HepG2 (cell line): ENCODE data around the gene AP2A2.

Experiments used
- CTCF ChIP-seq: sonication (generic); formaldehyde crosslinking; IDR thresholded peaks from 2 replicates; pipeline ENCODE4 v1.5.0; 2020; ENCODE audit warnings: mild to moderate bottlenecking, missing genetic modification reagents, moderate library complexity
- EZH2 ChIP-seq: conservative IDR thresholded peaks from 2 replicates; pipeline ENCODE4 v1.6.1; 2012; ENCODE audit warnings: mild to moderate bottlenecking, low read depth, low read length, moderate library complexity
- KDM1A ChIP-seq: IDR thresholded peaks from 2 replicates; pipeline ENCODE4 v1.6.1; 2016; ENCODE audit warnings: missing compliant biosample characterization
- POLR2A ChIP-seq, 2 experiments: IDR thresholded peaks; 2 replicates each; pipeline ENCODE4 v1.6.1; 2011; ENCODE audit warnings: low read depth in 2 of 2, low read length in 2 of 2, mild to moderate bottlenecking in 1 of 2, moderate library complexity in 1 of 2; ENCODE audit not compliant: insufficient read depth in 1 of 2
- TP53 ChIP-seq: sonication (generic); formaldehyde crosslinking; conservative IDR thresholded peaks from 2 replicates; pipeline ENCODE4 v1.4.0; 2020; ENCODE audit warnings: missing genetic modification reagents
- ZBTB40 ChIP-seq, 2 experiments: fragments of 450-650 bp in 1 of 2; sonication (generic) in 1 of 2; formaldehyde crosslinking in 1 of 2; IDR thresholded peaks; 2 replicates each; pipeline versions ENCODE4 v1.6.1 to v1.8.0; 2016 to 2022; ENCODE audit warnings: antibody characterized with exemption in 1 of 2, mild to moderate bottlenecking in 1 of 2, missing genetic modification reagents in 1 of 2
- ZBTB42 ChIP-seq: sonication (generic); formaldehyde crosslinking; IDR thresholded peaks from 2 replicates; pipeline ENCODE4 v1.5.0; 2020; ENCODE audit warnings: mild to moderate bottlenecking, missing genetic modification reagents
- ZC3H13 ChIP-seq: sonication (generic); formaldehyde crosslinking; IDR thresholded peaks from 2 replicates; pipeline ENCODE4 v1.8.1; 2023; ENCODE audit warnings: mild to moderate bottlenecking, missing genetic modification reagents, moderate library complexity
- ZNF646 ChIP-seq: sonication (generic); formaldehyde crosslinking; IDR thresholded peaks from 2 replicates; pipeline ENCODE4 v1.9.0; 2021; ENCODE audit warnings: mild to moderate bottlenecking, missing genetic modification reagents

GRCh38 chr11:1008001-1008802, 82.5 kb downstream of the AP2A2 start:
- TF ChIP-seq ZBTB40 (IDR thresholded peaks at IDR 0.05): no peak
- no peak for TF ChIP-seq ZBTB40 (CRISPR knock-in tag; IDR thresholded peaks at IDR 0.05)
- TF ChIP-seq CTCF (CRISPR knock-in tag): no peak
- no peak for TF ChIP-seq ZBTB42
- TF ChIP-seq KDM1A (CRISPR knock-in tag): no peak
- no peak for TF ChIP-seq ZC3H13
- no peak for TF ChIP-seq EZH2
- no peak for TF ChIP-seq POLR2A (IDR thresholded peaks at IDR 0.05; ENCODE audit: insufficient read depth in 1 of 2, low read depth in 2 of 2, low read length in 2 of 2)
- TF ChIP-seq TP53: no peak
- TF ChIP-seq ZNF646: no peak
